HG03571 (cell line): ENCODE data around the gene RAB6A.

Source experiments
- ATAC-seq: cut with Tn5 transposase; IDR thresholded peaks from one replicate; pipeline ENCODE4 v1.9.1; 2021; ENCODE audit not compliant: unreplicated experiment

RAB6A gene

GRCh38 chr11:73656985-73657384 is 103.9 kb downstream of the RAB6A start:
- ATAC-seq: no peak

GRCh38 chr11:73655686-73656085 is 105.2 kb downstream of the RAB6A start:
- no peak for ATAC-seq

GRCh38 chr11:73654482-73655021 is 106.3 kb downstream of the RAB6A start:
- ATAC-seq: no peak

DNA sequence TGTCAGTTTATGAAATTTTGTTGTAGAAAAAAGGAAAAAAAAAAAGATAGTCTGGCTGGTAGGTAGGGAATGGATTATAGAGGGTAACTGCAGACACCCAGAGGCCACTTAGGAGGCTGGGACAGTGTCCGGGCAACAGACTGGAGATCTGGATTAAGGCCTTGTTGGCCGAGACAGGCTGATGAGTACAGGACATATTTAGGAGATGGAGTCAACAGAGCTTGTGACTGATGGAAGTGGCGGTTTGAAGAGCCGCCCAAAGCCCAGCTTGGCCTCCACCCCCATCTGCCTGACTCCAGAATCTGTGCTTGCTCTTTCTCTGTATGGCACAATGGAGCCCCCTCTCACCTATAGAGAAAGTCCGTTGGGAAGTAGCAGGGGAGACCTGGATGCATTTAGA is 106.9 kb downstream of the RAB6A start:
- no peak for ATAC-seq

DNA sequence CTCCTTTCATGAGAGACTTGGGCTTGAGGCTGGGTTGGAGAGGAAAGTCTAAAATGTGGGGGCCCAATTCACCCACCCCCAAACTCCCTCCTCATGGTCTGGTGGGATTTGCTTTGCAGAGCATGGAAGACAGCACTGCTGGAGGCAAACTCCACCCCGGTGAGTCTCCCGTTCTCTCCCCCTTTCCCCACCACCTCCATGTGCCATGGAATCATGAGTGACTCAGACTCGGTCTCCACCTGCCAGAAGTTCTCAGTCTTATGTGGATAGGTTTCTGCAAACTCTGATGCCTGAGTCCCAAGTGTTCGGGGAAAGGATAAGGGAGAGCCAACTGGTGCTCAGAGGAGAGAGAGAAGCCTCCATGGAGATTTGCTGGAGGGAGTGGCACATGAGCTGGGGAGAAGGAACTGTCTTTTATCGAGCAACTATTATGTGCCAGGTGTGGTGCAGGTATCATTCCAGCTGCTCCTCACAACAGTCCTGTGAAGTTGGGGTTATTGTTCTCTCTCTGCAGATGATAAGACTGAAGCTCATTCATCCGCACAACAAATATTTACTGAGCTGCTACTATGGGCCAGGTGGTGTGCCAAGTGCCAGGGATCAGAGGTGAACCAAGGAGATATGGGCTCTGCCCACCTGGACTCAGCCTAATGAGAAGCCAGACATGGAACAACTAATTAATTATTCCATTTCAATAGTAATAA is 107.9 kb downstream of the RAB6A start:
- no peak for ATAC-seq

DNA sequence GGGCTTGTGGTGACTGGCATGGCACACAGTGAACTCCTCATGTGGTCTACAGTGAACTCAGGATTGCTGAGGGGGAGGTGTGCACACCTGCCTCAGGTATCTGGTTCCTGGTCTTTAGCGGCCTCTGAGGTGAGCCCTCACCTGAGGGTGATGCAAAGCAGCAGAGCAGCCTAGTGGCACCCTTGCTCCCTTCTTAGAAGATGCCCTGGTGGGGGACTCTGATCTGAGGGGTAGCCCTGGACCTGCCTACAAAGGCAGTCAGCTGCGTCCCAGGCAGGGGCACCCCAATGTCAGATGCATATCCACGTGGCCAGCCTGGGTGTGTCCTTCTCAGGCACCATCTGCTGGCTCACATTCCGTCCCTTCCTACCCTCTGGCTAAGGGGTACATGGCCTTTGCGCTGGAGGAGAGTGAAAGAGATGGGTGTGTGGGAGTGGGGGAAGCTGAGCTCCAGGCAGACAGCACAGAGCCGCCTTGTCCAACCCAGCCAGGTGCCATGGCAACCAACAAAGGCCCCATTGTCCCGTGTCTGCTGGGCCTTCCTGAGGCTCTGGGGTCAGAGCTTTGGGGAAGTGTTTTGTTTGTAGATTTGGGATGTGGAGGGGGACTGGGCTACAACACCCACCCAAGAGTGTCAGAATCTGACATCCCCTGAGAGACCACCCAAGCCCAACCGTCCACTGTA is 108.7 kb downstream of the RAB6A start:
- ATAC-seq: no peak

DNA sequence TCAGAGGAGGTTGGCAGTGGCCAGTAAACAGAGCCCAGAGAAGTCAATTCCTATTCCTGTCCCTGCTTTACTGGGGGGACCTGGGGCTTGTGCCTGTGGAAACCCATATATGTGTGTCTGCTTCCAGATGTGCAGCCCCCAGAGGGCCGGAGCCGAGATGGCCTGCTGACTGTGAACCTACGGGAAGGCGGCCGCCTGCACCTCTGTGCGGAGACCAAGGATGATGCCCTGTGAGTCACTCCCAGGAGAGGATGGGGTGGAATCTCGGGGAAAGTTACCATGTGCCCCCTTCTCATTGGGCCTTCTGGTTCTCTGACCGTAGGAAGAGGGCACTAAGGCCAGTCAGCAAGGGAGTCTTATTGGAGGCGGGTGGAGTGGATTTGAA is 109.2 kb downstream of the RAB6A start:
- no peak for ATAC-seq

DNA sequence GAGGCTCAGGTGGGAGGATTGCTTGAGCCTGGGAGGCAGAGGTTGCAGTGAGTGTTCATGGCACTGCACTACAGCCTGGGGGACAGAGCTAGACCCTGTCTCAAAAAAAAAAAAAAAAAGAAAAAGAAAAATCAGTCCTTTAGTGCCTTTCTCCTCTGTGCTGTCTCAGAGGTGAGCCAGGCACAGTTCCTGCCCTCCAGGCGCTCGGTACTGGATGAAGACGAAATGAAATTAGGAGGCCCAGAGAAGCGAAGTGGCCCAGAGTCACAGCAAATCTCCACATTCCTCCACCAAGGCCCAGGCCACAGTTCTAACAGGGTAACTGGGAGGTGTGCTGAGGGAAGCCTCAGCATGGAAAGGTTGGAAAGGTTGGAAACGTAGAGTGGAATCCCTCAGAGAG is 109.6 kb downstream of the RAB6A start:
- ATAC-seq: no peak

GRCh38 chr11:73650400-73650799 is 110.5 kb downstream of the RAB6A start:
- no peak for ATAC-seq

- no peak for ATAC-seq
These were observed 111.7 kb downstream of the RAB6A start for GRCh38 chr11:73649206-73649605.

DNA sequence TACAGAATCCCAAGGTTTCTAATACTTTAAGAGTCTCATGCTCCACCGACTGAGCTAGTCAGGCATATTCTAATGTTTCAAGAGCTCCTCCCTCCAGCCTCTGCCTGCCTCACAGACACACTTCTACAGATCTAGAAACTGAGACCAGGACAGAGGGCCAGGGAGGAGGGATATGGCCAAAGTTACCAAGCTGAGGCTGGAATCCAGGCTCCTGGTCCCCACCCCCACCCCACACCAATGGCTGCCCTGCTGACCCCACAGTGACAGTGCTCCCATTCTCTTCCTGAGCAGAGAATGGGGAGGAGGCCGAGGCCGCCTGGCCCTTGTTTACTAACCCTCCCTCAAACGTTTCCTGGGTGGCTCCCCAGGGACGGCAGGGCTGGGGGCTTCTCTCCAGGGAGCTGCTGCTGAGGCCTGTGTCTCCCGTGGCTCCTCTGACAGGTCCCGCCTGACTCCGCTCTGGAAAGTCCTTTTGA is 112.3 kb downstream of the RAB6A start:
- ATAC-seq: no peak

DNA sequence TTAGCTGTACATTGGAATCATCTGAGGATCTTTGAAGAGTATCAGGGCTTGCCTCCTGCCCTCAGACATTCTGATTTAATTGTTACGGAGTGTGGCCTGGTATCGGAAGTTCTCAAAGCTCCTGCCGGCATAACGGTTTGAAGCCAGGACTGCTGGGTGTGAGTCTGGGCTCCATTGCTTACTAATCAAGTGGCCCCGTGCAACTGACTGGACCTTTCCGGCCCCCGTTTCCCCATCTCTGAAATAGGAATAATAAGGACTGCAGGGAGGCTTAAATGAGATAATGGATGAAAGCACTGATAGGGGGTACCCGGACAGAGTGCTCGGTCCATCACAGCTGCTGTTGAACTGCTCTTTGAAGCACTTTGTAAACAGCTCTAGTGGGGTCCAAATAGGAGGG is 112.8 kb downstream of the RAB6A start:
- no peak for ATAC-seq

DNA sequence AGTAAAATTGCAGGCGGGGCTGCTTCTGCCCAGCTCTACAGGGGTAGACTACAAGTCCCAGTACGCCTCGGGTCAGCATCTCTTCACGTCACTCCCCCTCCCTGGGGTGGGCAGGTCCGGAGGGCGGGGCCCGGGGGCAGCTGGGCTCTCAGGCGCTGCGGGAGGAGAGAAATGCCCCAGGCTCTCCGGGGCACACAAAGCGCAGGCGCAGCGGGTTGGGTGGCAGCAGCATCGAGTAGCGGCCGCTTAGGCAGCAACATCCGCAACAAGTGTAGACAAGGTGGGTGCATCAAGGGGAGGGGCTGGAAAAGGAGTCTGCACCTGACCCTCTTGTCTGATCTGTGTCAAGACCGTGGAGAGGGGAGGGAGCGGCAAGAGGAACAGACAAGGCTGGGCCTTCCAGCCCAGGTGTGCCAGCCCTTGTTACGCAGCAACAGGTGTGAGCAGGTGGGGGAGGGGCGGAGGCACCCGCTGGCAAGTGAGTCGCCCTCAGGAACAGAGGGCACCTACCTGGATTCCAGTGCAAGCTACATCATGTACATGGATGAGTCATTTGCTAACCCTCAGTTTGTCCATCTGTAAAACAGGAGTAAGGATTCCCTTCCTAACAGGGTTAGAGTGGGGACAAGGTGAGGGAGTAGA is 113.3 kb downstream of the RAB6A start:
- ATAC-seq: no peak

DNA sequence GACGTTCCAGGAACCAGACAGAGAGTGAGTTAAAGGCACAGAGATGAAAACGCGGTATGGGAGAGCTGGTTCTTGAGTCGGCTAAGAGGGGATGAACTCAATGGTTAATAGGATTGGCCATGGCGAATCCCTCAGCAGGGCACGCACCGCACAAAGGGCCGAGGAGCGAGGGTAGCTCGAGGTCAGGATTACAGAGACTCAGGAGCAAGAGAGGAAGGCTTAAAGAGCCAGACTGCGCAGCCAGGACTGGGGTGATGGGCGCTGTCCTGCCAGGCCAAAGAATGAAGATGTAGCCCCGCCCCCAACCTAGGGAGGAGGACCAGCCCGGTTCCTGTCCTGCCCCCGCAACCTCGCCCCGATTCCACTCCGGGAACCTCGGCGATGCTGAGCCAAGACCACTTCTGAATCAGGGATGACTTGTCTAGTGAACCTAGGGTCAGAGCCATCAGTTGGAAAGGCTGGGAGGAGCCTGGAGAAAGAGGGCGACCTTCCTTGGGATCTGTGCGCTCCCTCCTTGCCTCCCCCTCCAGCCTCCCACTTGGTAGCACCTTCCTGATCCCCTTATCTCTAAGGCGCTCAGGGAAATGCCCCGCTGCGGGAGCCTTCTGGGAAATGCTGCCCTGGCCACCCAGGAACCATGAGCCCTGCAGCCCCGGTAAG is 114.8 kb downstream of the RAB6A start, which contains the start of gene PLEKHB1:
PLEKHB1 (plus strand) TSS at position 610 of the 660 bp plus-strand sequence; CDS start at position 638, 28 bp downstream.
- no peak for ATAC-seq

- ATAC-seq: no peak
These were observed 115.5 kb downstream of the RAB6A start for GRCh38 chr11:73645121-73645969.

GRCh38 chr11:73641668-73642067 is 119.2 kb downstream of the RAB6A start:
- no peak for ATAC-seq

DNA sequence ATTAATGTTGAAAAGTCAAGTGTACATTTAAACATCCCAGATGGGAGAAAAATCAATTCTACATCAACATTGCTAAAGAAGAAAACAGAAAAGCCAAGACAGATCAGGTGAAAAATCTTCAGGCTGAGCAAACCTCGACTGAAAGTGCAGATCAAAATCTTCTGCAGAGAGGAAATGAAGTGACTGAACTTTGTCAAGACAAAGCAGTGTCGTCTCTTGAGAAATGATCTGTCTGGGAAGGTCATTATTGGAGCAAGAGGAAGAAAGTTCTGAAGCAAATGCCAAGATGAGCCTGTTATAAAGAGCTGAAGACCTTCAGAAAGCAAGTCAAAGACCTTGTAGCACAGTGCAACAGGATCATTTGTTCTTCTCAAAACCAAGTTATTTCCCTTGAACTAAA is 120.3 kb downstream of the RAB6A start:
- ATAC-seq: no peak

GRCh38 chr11:73637012-73637411 is 123.9 kb downstream of the RAB6A start:
- ATAC-seq: no peak

GRCh38 chr11:73636249-73636648 is 124.6 kb downstream of the RAB6A start:
- ATAC-seq: no peak

GRCh38 chr11:73635721-73636120 is 125.2 kb downstream of the RAB6A start:
- no peak for ATAC-seq
